HCT116 (cell line): ENCODE measurements around the gene MAJIN. TPM values are rescaled to one million over a fixed set of nuclear protein-coding genes. Genes with fewer than 3 reads are reported as not detected.

ENCODE experiments used
- ATAC-seq: fragments of 200-7000 bp; cut with Tn5 transposase; 2 replicates; pipeline ENCODE4 v1.9.1; 2020; ENCODE audit warnings: mild to moderate bottlenecking, moderate library complexity
- BruUV-seq: library from RNA; stranded (reverse); fragments of 400-500 nt; replicated peaks from 2 replicates; lab custom pipeline; 2021; lab: Mats Ljungman, UMichigan
- CTCF ChIA-PET: fragments of 300-600 bp; sonication (Branson Sonifier 250); formaldehyde crosslinking; loops from one replicate; lab custom pipeline; 2021; ENCODE audit warnings: antibody characterized with exemption; lab: Charles Lee
- POLR2A ChIA-PET: fragments of 300-600, 350-600 bp; sonication (Branson Sonifier 250); formaldehyde crosslinking; loops from one replicate; lab custom pipeline; 2021; ENCODE audit warnings: antibody characterized with exemption; lab: Charles Lee
- RAD21 ChIA-PET, 2 experiments: fragments of 300-600 bp; sonication (Branson Sonifier 250); formaldehyde crosslinking; loops; one replicate each; lab custom pipeline; 2023; ENCODE audit warnings: low total read pairs in 2 of 2; ENCODE audit not compliant: uncharacterized antibody in 2 of 2, unreplicated experiment in 2 of 2, low non-redundant PET in 1 of 2; lab: Charles Lee
- DNase-seq: peaks from one replicate; pipeline ENCODE4 v3.0.0-alpha.2; 2010; ENCODE audit warnings: low read depth, low spot score
- H2AFZ ChIP-seq: fragments of 200-600 bp; shearing (Covaris generic), sonication (generic); 2 replicates; pipeline ENCODE4 v1.6.1; 2017; ENCODE audit warnings: low read depth, mixed run types, mixed read lengths, antibody characterized with exemption, low read length; ENCODE audit not compliant: poor library complexity, severe bottlenecking
- H3K27ac ChIP-seq: 2 replicates; pipeline ENCODE4 v1.5.1; 2012; ENCODE audit warnings: low read depth, low read length
- H3K27me3 ChIP-seq: fragments of 200-600 bp; sonication (generic); 2 replicates; pipeline ENCODE4 v1.6.1; 2016; ENCODE audit warnings: mixed run types, low read length, mixed read lengths; ENCODE audit not compliant: insufficient read depth
- H3K36me3 ChIP-seq, 2 experiments: fragments of 200-500 bp in 1 of 2; fragments of 200-600 bp in 1 of 2; sonication (Bioruptor generic) in 1 of 2; sonication (generic) in 1 of 2; 2 replicates each; pipeline versions ENCODE4 v1.5.1 to v1.6.1; 2014 to 2016; ENCODE audit warnings: low read length in 2 of 2, inconsistent platforms in 1 of 2, mixed read lengths in 1 of 2, mixed run types in 1 of 2; ENCODE audit not compliant: insufficient read depth in 2 of 2, control insufficient read depth in 1 of 2
- H3K4me1 ChIP-seq, 2 experiments: fragments of 200-600 bp in 1 of 2; sonication (generic) in 1 of 2; 2 replicates each; pipeline versions ENCODE4 v1.5.1 to v1.6.1; 2012 to 2017; ENCODE audit warnings: low read length in 2 of 2, inconsistent platforms in 1 of 2, mild to moderate bottlenecking in 1 of 2, mixed read lengths in 1 of 2, mixed run types in 1 of 2, moderate library complexity in 1 of 2; ENCODE audit not compliant: insufficient read depth in 2 of 2, control insufficient read depth in 1 of 2
- H3K4me2 ChIP-seq: fragments of 200-600 bp; sonication (generic); 2 replicates; pipeline ENCODE4 v1.6.1; 2017; ENCODE audit warnings: mixed run types, low read length, mixed read lengths
- H3K4me3 ChIP-seq, 2 experiments: fragments of 200-600 bp in 1 of 2; sonication (generic) in 1 of 2; replicated peaks in 1 of 2; 2 replicates each; pipeline ENCODE4 v1.5.1; 2011 to 2016; ENCODE audit warnings: low read length in 2 of 2, control low read depth in 1 of 2, low read depth in 1 of 2, mild to moderate bottlenecking in 1 of 2, mixed read lengths in 1 of 2, mixed run types in 1 of 2
- H3K79me2 ChIP-seq: fragments of 200-600 bp; sonication (generic); 2 replicates; pipeline ENCODE4 v1.6.1; 2017; ENCODE audit warnings: mild to moderate bottlenecking, mixed run types, low read length, moderate library complexity, mixed read lengths; ENCODE audit not compliant: insufficient read depth
- H3K9ac ChIP-seq: fragments of 200-600 bp; sonication (generic); 2 replicates; pipeline ENCODE4 v1.6.1; 2016; ENCODE audit warnings: low read length, mixed read lengths
- H3K9me2 ChIP-seq: fragments of 200-600 bp; sonication (generic), shearing (Covaris generic); 2 replicates; pipeline ENCODE4 v1.6.1; 2017; ENCODE audit warnings: mixed run types, mild to moderate bottlenecking, moderate library complexity; ENCODE audit not compliant: insufficient read depth
- H3K9me3 ChIP-seq, 2 experiments: fragments of 200-500 bp in 1 of 2; fragments of 200-600 bp in 1 of 2; sonication (Bioruptor generic) in 1 of 2; sonication (generic) in 1 of 2; 2 replicates each; pipeline ENCODE4 v1.6.1; 2014 to 2017; ENCODE audit warnings: low read length in 2 of 2, mixed read lengths in 2 of 2, inconsistent platforms in 1 of 2, low read depth in 1 of 2, mild to moderate bottlenecking in 1 of 2, mixed run types in 1 of 2, moderate library complexity in 1 of 2; ENCODE audit not compliant: control insufficient read depth in 1 of 2, insufficient read depth in 1 of 2
- H4K20me1 ChIP-seq: fragments of 200-600 bp; sonication (generic), shearing (Covaris generic); 2 replicates; pipeline ENCODE4 v1.6.1; 2017; ENCODE audit warnings: mixed run types, mild to moderate bottlenecking, moderate library complexity; ENCODE audit not compliant: insufficient read depth
- CEBPB ChIP-seq: IDR thresholded peaks from 2 replicates; pipeline ENCODE4 v1.6.1; 2012; ENCODE audit warnings: low read depth
- EGR1 ChIP-seq: IDR thresholded peaks from 2 replicates; pipeline ENCODE4 v1.6.1; 2012; ENCODE audit warnings: low read depth
- ELF1 ChIP-seq: IDR thresholded peaks from 2 replicates; pipeline ENCODE4 v1.6.1; 2012; ENCODE audit warnings: low read depth, borderline replicate concordance
- EZH2phosphoT487 ChIP-seq: fragments of 200-600 bp; IDR thresholded peaks from 2 replicates; pipeline ENCODE4 v1.6.1; 2018; ENCODE audit warnings: antibody characterized with exemption, borderline replicate concordance
- FOSL1 ChIP-seq: IDR thresholded peaks from 2 replicates; pipeline ENCODE4 v1.6.1; 2012; ENCODE audit warnings: low read depth
- JUND ChIP-seq: IDR thresholded peaks from 2 replicates; pipeline ENCODE4 v1.6.1; 2012
- POLR2A ChIP-seq: IDR thresholded peaks from 2 replicates; pipeline ENCODE4 v1.7.0; 2011; ENCODE audit warnings: borderline replicate concordance; ENCODE audit not compliant: insufficient read depth, insufficient read length; ENCODE audit errors: extremely low read depth
- POLR2AphosphoS5 ChIP-seq: IDR thresholded peaks from 2 replicates; pipeline ENCODE4 v1.6.1; 2011; ENCODE audit warnings: mild to moderate bottlenecking, low read depth, low read length, moderate library complexity
- RAD21 ChIP-seq: IDR thresholded peaks from 2 replicates; pipeline ENCODE4 v1.6.1; 2012; ENCODE audit warnings: low read depth, mild to moderate bottlenecking
- SIN3A ChIP-seq: IDR thresholded peaks from 2 replicates; pipeline ENCODE4 v1.6.1; 2012; ENCODE audit warnings: low read depth
- SRF ChIP-seq: IDR thresholded peaks from 2 replicates; pipeline ENCODE4 v1.6.1; 2012; ENCODE audit warnings: low read depth
- YY1 ChIP-seq: IDR thresholded peaks from 2 replicates; pipeline ENCODE4 v1.6.1; 2011; ENCODE audit warnings: low read length, low read depth, moderate library complexity, mild to moderate bottlenecking; ENCODE audit not compliant: insufficient replicate concordance; ENCODE audit errors: extremely low read depth
- ZFX ChIP-seq: fragments of 450-650 bp; IDR thresholded peaks from 2 replicates; pipeline ENCODE4 v1.6.1; 2017
- ZNF274 ChIP-seq: fragments of 200-500 bp; sonication (Bioruptor generic); IDR thresholded peaks from 2 replicates; pipeline ENCODE4 v1.6.1; 2014; ENCODE audit warnings: mild to moderate bottlenecking, low read depth, low read length, inconsistent platforms
- intact Hi-C: fragments of 100-400 bp; cut with micrococcal nuclease; formaldehyde crosslinking; loops from 2 replicates; pipeline ENCODE4 v1.10.0; 2022
- total RNA-seq: library from RNA; stranded (reverse); gene quantifications from one replicate; pipeline ENCODE4 v1.2.1, GENCODE V29; 2021; ENCODE audit not compliant: unreplicated experiment
- TF ChIP-seq, protein P1 (sequence below): IDR thresholded peaks from 2 replicates; pipeline ENCODE4 v1.6.1; 2012
- TF ChIP-seq, protein P2 (sequence below), 3 experiments: fragments of 200-600 bp in 1 of 3; sonication (generic) in 1 of 3; IDR thresholded peaks in 2 of 3; conservative IDR thresholded peaks in 1 of 3; 2 replicates each; pipeline ENCODE4 v1.5.1; 2012 to 2017; ENCODE audit warnings: low read depth in 2 of 3, low read length in 2 of 3, antibody characterized with exemption in 1 of 3, borderline replicate concordance in 1 of 3, control low read depth in 1 of 3, mild to moderate bottlenecking in 1 of 3, mixed read lengths in 1 of 3, mixed run types in 1 of 3, moderate library complexity in 1 of 3; ENCODE audit not compliant: insufficient read depth in 1 of 3
- TF ChIP-seq, protein P3 (sequence below): IDR thresholded peaks from 2 replicates; pipeline ENCODE4 v1.6.1; 2012; ENCODE audit warnings: low read depth

The MAJIN gene
- total RNA-seq, 1 experiment from 2014 or later, result not detected

DNA sequence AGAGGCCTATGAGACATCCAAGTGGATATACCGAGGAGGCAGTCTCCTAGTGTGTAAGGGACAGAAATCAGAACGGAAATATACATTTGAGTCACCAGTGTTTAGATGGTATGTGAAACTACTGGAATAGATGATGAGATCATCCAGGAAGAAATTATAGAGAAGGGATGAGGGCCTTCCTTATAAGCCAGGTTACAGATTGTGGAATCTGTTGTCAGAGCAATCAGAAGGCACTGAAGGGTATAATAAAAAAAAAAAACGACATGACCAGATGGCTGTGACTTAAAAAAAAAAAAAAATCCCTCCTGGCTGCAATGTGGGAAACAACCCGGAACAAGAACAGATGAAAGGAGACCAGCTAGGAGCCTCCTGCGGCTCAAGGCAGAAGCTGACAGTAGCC lies 2.7 kb downstream of the MAJIN start:
- Histone ChIP-seq H4K20me1 (no peaks in the 10 kb centered on the region), H3K27me3 (no peaks in the 10 kb centered on the region), H3K4me1 (peaks cover 0 to 3% of the 10 kb centered on the region in 2 experiments; a peak in 1 of 4 replicates), H3K4me3 (no peak overlapping the region), H2AFZ (no peak overlapping the region), H3K27ac (no peak overlapping the region), H3K79me2 (no peaks in the 10 kb centered on the region), H3K9me2 (no peaks in the 10 kb centered on the region), H3K4me2 (no peak overlapping the region), H3K36me3 (no peaks in the 10 kb centered on the region), H3K9ac (no peak overlapping the region), H3K9me3 (no peaks in the 10 kb centered on the region)
- DNase-seq, result no peak
- ATAC-seq, result no peak
- intact Hi-C loops, result no loop called here
- BruUV-seq, result no TSS peak
- ChIA-PET CTCF (no interaction called here), RAD21 (no interaction called here), POLR2A (no interaction called here)
- TF ChIP-seq SIN3A (no peak), EZH2phosphoT487 (no peak), ELF1 (no peak), YY1 (no peak), SRF (no peak), POLR2A (no peak), JUND (no peak), RAD21 (no peak), CEBPB (no peak), POLR2AphosphoS5 (no peak)
- TF ChIP-seq, protein P1, sequence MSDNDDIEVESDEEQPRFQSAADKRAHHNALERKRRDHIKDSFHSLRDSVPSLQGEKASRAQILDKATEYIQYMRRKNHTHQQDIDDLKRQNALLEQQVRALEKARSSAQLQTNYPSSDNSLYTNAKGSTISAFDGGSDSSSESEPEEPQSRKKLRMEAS, result no peak

DNA sequence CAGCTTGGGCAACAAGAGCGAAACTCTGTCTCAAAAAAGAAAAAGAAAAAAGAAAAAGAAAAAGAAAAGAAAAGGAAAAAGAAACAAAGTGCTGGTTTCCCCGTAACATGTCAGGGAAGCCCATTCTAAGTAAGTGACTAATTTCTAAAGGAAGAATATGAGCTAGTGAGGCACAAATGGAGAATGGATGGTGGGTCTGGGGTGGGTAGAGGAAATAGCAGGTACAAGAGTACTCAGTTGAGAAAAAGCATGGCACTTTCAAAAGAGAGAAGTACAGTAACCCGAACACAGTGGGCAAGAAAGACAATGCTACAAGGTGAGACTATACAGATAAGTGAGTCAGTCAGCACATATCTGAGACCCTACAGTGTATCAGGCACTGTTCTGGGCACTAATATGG lies 4.5 kb downstream of the MAJIN start:
- no TSS peak for BruUV-seq
- Histone ChIP-seq H2AFZ (no peak overlapping the region), H3K9me2 (no peaks in the 10 kb centered on the region), H3K79me2 (no peaks in the 10 kb centered on the region), H3K27ac (no peak overlapping the region), H3K27me3 (no peaks in the 10 kb centered on the region), H3K36me3 (no peaks in the 10 kb centered on the region), H3K9me3 (no peaks in the 10 kb centered on the region), H3K4me1 (peaks cover 0 to 3% of the 10 kb centered on the region in 2 experiments; a peak in 1 of 4 replicates), H3K4me3 (no peak overlapping the region), H3K9ac (no peak overlapping the region), H3K4me2 (no peak overlapping the region), H4K20me1 (no peaks in the 10 kb centered on the region)
- intact Hi-C loops, result no loop called here
- ChIA-PET RAD21 (no interaction called here), CTCF (no interaction called here), POLR2A (no interaction called here)
- no peak for ATAC-seq
- no peak for DNase-seq
- TF ChIP-seq ZFX, result no peak
- no peak for TF ChIP-seq ZNF274
- no peak for TF ChIP-seq JUND
- no peak for TF ChIP-seq RAD21
- TF ChIP-seq EGR1, result no peak
- TF ChIP-seq EZH2phosphoT487, result no peak
- TF ChIP-seq POLR2A, result no peak
- TF ChIP-seq, protein P1, result no peak
- no peak for TF ChIP-seq SRF
- TF ChIP-seq, protein P2, sequence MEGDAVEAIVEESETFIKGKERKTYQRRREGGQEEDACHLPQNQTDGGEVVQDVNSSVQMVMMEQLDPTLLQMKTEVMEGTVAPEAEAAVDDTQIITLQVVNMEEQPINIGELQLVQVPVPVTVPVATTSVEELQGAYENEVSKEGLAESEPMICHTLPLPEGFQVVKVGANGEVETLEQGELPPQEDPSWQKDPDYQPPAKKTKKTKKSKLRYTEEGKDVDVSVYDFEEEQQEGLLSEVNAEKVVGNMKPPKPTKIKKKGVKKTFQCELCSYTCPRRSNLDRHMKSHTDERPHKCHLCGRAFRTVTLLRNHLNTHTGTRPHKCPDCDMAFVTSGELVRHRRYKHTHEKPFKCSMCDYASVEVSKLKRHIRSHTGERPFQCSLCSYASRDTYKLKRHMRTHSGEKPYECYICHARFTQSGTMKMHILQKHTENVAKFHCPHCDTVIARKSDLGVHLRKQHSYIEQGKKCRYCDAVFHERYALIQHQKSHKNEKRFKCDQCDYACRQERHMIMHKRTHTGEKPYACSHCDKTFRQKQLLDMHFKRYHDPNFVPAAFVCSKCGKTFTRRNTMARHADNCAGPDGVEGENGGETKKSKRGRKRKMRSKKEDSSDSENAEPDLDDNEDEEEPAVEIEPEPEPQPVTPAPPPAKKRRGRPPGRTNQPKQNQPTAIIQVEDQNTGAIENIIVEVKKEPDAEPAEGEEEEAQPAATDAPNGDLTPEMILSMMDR (IDR thresholded peaks at IDR 0.05 in 2 of 3, conservative IDR thresholded peaks at IDR 0.05 in 1 of 3; ENCODE audit: borderline replicate concordance in 1 of 3, insufficient read depth in 1 of 3, low read depth in 2 of 3, low read length in 2 of 3), result no peak
- TF ChIP-seq POLR2AphosphoS5, result no peak
- TF ChIP-seq, protein P3, sequence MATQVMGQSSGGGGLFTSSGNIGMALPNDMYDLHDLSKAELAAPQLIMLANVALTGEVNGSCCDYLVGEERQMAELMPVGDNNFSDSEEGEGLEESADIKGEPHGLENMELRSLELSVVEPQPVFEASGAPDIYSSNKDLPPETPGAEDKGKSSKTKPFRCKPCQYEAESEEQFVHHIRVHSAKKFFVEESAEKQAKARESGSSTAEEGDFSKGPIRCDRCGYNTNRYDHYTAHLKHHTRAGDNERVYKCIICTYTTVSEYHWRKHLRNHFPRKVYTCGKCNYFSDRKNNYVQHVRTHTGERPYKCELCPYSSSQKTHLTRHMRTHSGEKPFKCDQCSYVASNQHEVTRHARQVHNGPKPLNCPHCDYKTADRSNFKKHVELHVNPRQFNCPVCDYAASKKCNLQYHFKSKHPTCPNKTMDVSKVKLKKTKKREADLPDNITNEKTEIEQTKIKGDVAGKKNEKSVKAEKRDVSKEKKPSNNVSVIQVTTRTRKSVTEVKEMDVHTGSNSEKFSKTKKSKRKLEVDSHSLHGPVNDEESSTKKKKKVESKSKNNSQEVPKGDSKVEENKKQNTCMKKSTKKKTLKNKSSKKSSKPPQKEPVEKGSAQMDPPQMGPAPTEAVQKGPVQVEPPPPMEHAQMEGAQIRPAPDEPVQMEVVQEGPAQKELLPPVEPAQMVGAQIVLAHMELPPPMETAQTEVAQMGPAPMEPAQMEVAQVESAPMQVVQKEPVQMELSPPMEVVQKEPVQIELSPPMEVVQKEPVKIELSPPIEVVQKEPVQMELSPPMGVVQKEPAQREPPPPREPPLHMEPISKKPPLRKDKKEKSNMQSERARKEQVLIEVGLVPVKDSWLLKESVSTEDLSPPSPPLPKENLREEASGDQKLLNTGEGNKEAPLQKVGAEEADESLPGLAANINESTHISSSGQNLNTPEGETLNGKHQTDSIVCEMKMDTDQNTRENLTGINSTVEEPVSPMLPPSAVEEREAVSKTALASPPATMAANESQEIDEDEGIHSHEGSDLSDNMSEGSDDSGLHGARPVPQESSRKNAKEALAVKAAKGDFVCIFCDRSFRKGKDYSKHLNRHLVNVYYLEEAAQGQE, result no peak
- TF ChIP-seq FOSL1, result no peak
